Endothelial cell of umbilical vein (primary cell): ENCODE results near the gene CSF2. TPM values are rescaled to one million over a fixed set of nuclear protein-coding genes. Genes with fewer than 3 reads are reported as not detected.

Experiments used
- BruUV-seq: library from RNA; stranded (reverse); fragments of 400-500 nt; replicated peaks from 2 replicates; lab custom pipeline; 2021; lab: Mats Ljungman, UMichigan
- CTCF ChIA-PET: fragments of 300-600, 350-600 bp; sonication (Branson Sonifier 250); formaldehyde crosslinking; loops from one replicate; lab custom pipeline; 2021; ENCODE audit warnings: antibody characterized with exemption, inconsistent platforms; lab: Charles Lee
- POLR2A ChIA-PET: fragments of 300-600, 350-600 bp; sonication (Branson Sonifier 250); formaldehyde crosslinking; loops from one replicate; lab custom pipeline; 2021; ENCODE audit warnings: antibody characterized with exemption, inconsistent platforms; lab: Charles Lee
- DNase-seq: peaks from one replicate; pipeline ENCODE4 v3.0.0-alpha.2; 2011; ENCODE audit warnings: low read depth, low spot score
- FAIRE-seq: peaks from 2 replicates; lab custom pipeline; 2011; peaks lifted over from hg19 to GRCh38; lab: Jason Lieb, UNC
- H2AFZ ChIP-seq: 2 replicates; pipeline ENCODE4 v1.6.0; 2012; ENCODE audit warnings: low read depth, low read length, control low read depth, inconsistent platforms
- H3K27ac ChIP-seq: 2 replicates; pipeline ENCODE4 v1.5.1; 2011; ENCODE audit warnings: low read depth, mild to moderate bottlenecking, control low read depth, low read length, moderate library complexity; ENCODE audit not compliant: insufficient read depth
- H3K27me3 ChIP-seq, 2 experiments: 2 replicates each; pipeline versions ENCODE4 v1.6.0 to v1.6.1; 2011; ENCODE audit warnings: low read length in 2 of 2, mixed read lengths in 1 of 2; ENCODE audit not compliant: control insufficient read depth in 2 of 2, insufficient read depth in 2 of 2
- H3K36me3 ChIP-seq, 2 experiments: 2 replicates in 1 of 2; 3 replicates in 1 of 2; pipeline ENCODE4 v1.5.1; 2011; ENCODE audit warnings: low read length in 2 of 2, mild to moderate bottlenecking in 1 of 2, moderate library complexity in 1 of 2; ENCODE audit not compliant: control insufficient read depth in 2 of 2, insufficient read depth in 2 of 2; ENCODE audit errors: extremely low read depth in 1 of 2
- H3K4me1 ChIP-seq: 3 replicates; pipeline ENCODE4 v1.5.1; 2011; ENCODE audit warnings: mild to moderate bottlenecking, low read length; ENCODE audit not compliant: control insufficient read depth, insufficient read depth; ENCODE audit errors: extremely low read depth
- H3K4me2 ChIP-seq: 2 replicates; pipeline ENCODE4 v1.6.1; 2011; ENCODE audit warnings: low read length, control low read depth, mixed read lengths; ENCODE audit not compliant: insufficient read depth
- H3K4me3 ChIP-seq, 3 experiments: fragments of 200-600 bp in 1 of 3; sonication (generic), shearing (Covaris generic) in 1 of 3; replicated peaks in 1 of 3; 2 replicates each; pipeline ENCODE4 v1.5.1; 2011 to 2016; ENCODE audit warnings: control low read depth in 3 of 3, low read length in 3 of 3, mild to moderate bottlenecking in 2 of 3, inconsistent platforms in 1 of 3, low read depth in 1 of 3, moderate library complexity in 1 of 3; ENCODE audit not compliant: insufficient read depth in 1 of 3
- H3K79me2 ChIP-seq: 2 replicates; pipeline ENCODE4 v1.6.0; 2012; ENCODE audit warnings: low read length, inconsistent platforms; ENCODE audit not compliant: control insufficient read depth, insufficient read depth
- H3K9ac ChIP-seq: replicated peaks from 2 replicates; pipeline ENCODE3; 2011; ENCODE audit warnings: low read length, control low read depth; ENCODE audit not compliant: insufficient read depth; ENCODE audit errors: extremely low read depth
- H3K9me1 ChIP-seq: replicated peaks from 3 replicates; pipeline ENCODE4 v1.6.0; 2011; ENCODE audit warnings: mild to moderate bottlenecking, low read length; ENCODE audit not compliant: control insufficient read depth, insufficient read depth; ENCODE audit errors: extremely low read depth
- H3K9me3 ChIP-seq: replicated peaks from 2 replicates; pipeline ENCODE4 v1.5.1; 2012; ENCODE audit warnings: low read length, inconsistent platforms; ENCODE audit not compliant: control insufficient read depth, insufficient read depth
- H4K20me1 ChIP-seq: replicated peaks from 2 replicates; pipeline ENCODE3; 2011; ENCODE audit warnings: mild to moderate bottlenecking, low read length; ENCODE audit not compliant: control insufficient read depth, insufficient read depth; ENCODE audit errors: extremely low read depth
- EZH2 ChIP-seq: IDR thresholded peaks from 2 replicates; pipeline ENCODE4 v1.6.1; 2012; ENCODE audit warnings: borderline replicate concordance, low read depth, mild to moderate bottlenecking, moderate library complexity, low read length, inconsistent platforms; ENCODE audit not compliant: severe bottlenecking
- FOS ChIP-seq: IDR thresholded peaks from 2 replicates; pipeline ENCODE4 v1.6.1; 2011; ENCODE audit warnings: mild to moderate bottlenecking, low read length, moderate library complexity, borderline replicate concordance; ENCODE audit not compliant: insufficient read depth
- GATA2 ChIP-seq: IDR thresholded peaks from 2 replicates; pipeline ENCODE4 v1.7.0; 2011; ENCODE audit warnings: low read depth, mild to moderate bottlenecking, moderate library complexity, mixed read lengths, low read length; ENCODE audit not compliant: insufficient read length, insufficient read depth
- JUN ChIP-seq: IDR thresholded peaks from 2 replicates; pipeline ENCODE4 v1.6.1; 2011; ENCODE audit warnings: borderline replicate concordance, low read depth; ENCODE audit not compliant: insufficient read length, insufficient read depth
- MYC ChIP-seq: IDR thresholded peaks from one replicate; pipeline ENCODE4 v1.6.1; 2011; ENCODE audit warnings: mild to moderate bottlenecking, low read depth, low read length
- POLR2A ChIP-seq: IDR thresholded peaks from 2 replicates; pipeline ENCODE4 v1.6.1; 2012; ENCODE audit warnings: low read depth, mild to moderate bottlenecking, control low read depth, low read length
- POLR2AphosphoS5 ChIP-seq: IDR thresholded peaks from 2 replicates; pipeline ENCODE4 v1.6.1; 2012; ENCODE audit warnings: low read depth, mild to moderate bottlenecking, control low read depth, low read length, moderate library complexity; ENCODE audit not compliant: insufficient read depth
- dilution Hi-C: fragments of 300-500 bp; cut with MboI; formaldehyde crosslinking; loops from one replicate; pipeline ENCODE4 v1.15.0; 2019; ENCODE audit warnings: low sequenced_read_pairs; ENCODE audit not compliant: extremely low pct_ligation_motif_present
- intact Hi-C: fragments of 100-400 bp; cut with micrococcal nuclease; formaldehyde crosslinking; loops from one replicate; pipeline ENCODE4 v1.10.0; 2022
- polyA plus RNA-seq, 4 experiments: library from polyadenylated mRNA; depleted of rRNA in 3 of 4; stranded (reverse) in 3 of 4; unstranded in 1 of 4; fragments of >200 nt; gene quantifications; 2 replicates each; pipeline versions ENCODE4 v1.2.1 to v1.2.3, GENCODE V29; 2011 to 2012; ENCODE audit warnings: missing spikeins in 1 of 4
- total RNA-seq: library from RNA; stranded (reverse); gene quantifications from 2 replicates; pipeline ENCODE4 v1.2.3, GENCODE V29; 2021
- TF ChIP-seq, protein P1 (sequence below), 2 donors: IDR thresholded peaks; 1 replicate in 1 of 2; 2 replicates in 1 of 2; pipeline ENCODE4 v1.5.1; 2011; ENCODE audit warnings: low read length in 2 of 2, mild to moderate bottlenecking in 2 of 2, moderate library complexity in 2 of 2, control low read depth in 1 of 2, inconsistent platforms in 1 of 2, low read depth in 1 of 2; ENCODE audit not compliant: insufficient read depth in 1 of 2; ENCODE audit errors: extremely low read depth in 1 of 2
- TF ChIP-seq, protein P2 (sequence below): IDR thresholded peaks from 2 replicates; pipeline ENCODE4 v1.6.1; 2011; ENCODE audit not compliant: insufficient read depth, insufficient read length

CSF2 gene
- total and polyA plus RNA-seq, 2 donors (not counting 3 experiments of a cell fraction or from before 2014, with no cell fraction given), result not detected

GRCh38 chr5:132080595-132080994, 7.0 kb downstream of the CSF2 start:
- Histone ChIP-seq H3K27me3 (no peaks in the 10 kb centered on the region), H3K4me2 (no peak overlapping the region), H3K4me3 (no peak overlapping the region), H3K9ac (no peak overlapping the region), H4K20me1 (no peaks in the 10 kb centered on the region), H3K79me2 (no peaks in the 10 kb centered on the region), H2AFZ (no peak overlapping the region), H3K4me1 (peaks cover 3% of the 10 kb centered on the region), H3K9me1 (no peaks in the 10 kb centered on the region), H3K9me3 (no peaks in the 10 kb centered on the region), H3K27ac (no peak overlapping the region), H3K36me3 (no peaks in the 10 kb centered on the region)
- DNase-seq, result no peak
- FAIRE-seq, result no peak
- POLR2A ChIA-PET, result no interaction called here
- CTCF ChIA-PET, result no interaction called here
- dilution Hi-C loops (no loop called here), intact Hi-C loops (no loop called here)
- no peak for TF ChIP-seq EZH2
- no peak for TF ChIP-seq POLR2AphosphoS5
- TF ChIP-seq JUN, result no peak
- TF ChIP-seq GATA2, result no peak
- TF ChIP-seq, protein P1, sequence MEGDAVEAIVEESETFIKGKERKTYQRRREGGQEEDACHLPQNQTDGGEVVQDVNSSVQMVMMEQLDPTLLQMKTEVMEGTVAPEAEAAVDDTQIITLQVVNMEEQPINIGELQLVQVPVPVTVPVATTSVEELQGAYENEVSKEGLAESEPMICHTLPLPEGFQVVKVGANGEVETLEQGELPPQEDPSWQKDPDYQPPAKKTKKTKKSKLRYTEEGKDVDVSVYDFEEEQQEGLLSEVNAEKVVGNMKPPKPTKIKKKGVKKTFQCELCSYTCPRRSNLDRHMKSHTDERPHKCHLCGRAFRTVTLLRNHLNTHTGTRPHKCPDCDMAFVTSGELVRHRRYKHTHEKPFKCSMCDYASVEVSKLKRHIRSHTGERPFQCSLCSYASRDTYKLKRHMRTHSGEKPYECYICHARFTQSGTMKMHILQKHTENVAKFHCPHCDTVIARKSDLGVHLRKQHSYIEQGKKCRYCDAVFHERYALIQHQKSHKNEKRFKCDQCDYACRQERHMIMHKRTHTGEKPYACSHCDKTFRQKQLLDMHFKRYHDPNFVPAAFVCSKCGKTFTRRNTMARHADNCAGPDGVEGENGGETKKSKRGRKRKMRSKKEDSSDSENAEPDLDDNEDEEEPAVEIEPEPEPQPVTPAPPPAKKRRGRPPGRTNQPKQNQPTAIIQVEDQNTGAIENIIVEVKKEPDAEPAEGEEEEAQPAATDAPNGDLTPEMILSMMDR (IDR thresholded peaks at IDR 0.05; ENCODE audit: extremely low read depth in 1 of 2, insufficient read depth in 1 of 2, low read depth in 1 of 2, low read length in 2 of 2), result no peak
- TF ChIP-seq FOS, result no peak
- TF ChIP-seq, protein P2, sequence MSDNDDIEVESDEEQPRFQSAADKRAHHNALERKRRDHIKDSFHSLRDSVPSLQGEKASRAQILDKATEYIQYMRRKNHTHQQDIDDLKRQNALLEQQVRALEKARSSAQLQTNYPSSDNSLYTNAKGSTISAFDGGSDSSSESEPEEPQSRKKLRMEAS, result no peak
- TF ChIP-seq MYC, result no peak
- no peak for TF ChIP-seq POLR2A
- BruUV-seq, result no TSS peak
